ENCODE data around the gene BAHCC1.

DNA sequence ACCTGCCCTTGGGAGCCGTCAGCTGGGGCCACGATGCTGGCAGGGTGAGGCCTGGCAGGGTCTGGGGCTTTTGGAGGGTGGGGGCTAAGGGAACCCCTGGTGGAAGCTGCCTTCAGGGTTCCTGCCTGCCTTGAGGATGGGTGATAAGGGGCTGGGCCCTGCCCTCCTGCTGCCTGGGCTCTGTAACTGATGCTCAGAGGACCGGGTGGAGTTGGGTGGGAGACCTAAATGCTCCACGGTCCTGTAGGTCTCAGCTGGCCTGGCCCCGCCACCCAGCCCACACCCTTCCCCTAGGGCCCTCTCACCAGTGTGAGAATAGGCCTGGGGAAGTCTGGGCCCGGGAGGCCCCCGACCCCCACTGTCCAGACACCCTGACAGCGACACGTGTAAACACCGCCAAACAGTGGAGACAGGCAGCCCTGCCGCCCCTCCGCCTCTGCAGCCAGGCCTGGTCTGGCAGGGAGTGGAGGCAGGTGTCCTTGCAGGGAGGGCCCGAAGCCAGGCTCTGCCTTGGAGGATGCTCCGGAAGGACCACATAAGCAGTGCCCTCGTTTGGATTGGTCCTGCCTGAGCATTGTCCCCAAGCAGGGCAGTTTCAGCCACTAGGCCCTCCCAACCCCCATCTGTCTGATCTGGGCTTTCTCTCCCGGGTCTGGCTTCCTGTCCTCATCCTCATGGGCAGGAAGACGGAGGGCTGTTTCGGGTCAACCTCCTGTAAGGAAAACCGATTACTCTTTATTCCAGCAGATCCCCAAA lies 6.5 kb upstream of the BAHCC1 start:
- TF ChIP-seq EZH2 (IDR thresholded peaks at IDR 0.05; ENCODE audit: low read depth), result no peak
- TF ChIP-seq, protein P1, sequence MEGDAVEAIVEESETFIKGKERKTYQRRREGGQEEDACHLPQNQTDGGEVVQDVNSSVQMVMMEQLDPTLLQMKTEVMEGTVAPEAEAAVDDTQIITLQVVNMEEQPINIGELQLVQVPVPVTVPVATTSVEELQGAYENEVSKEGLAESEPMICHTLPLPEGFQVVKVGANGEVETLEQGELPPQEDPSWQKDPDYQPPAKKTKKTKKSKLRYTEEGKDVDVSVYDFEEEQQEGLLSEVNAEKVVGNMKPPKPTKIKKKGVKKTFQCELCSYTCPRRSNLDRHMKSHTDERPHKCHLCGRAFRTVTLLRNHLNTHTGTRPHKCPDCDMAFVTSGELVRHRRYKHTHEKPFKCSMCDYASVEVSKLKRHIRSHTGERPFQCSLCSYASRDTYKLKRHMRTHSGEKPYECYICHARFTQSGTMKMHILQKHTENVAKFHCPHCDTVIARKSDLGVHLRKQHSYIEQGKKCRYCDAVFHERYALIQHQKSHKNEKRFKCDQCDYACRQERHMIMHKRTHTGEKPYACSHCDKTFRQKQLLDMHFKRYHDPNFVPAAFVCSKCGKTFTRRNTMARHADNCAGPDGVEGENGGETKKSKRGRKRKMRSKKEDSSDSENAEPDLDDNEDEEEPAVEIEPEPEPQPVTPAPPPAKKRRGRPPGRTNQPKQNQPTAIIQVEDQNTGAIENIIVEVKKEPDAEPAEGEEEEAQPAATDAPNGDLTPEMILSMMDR (conservative IDR thresholded peaks at IDR 0.05), result no peak
